Endodermal cell (in vitro differentiated cells): ENCODE data around the gene IGFBP3. TPM values are rescaled to one million over a fixed set of nuclear protein-coding genes. Genes with fewer than 3 reads are reported as not detected.

Experiments
- DNase-seq: peaks from one replicate; pipeline ENCODE4 v3.0.0-alpha.2; 2017
- H3K27ac ChIP-seq: 2 replicates; pipeline ENCODE4 v1.5.1; 2013; ENCODE audit warnings: mild to moderate bottlenecking, low read depth, low read length, moderate library complexity
- H3K27me3 ChIP-seq: 2 replicates; pipeline ENCODE4 v1.6.1; 2013; ENCODE audit warnings: mild to moderate bottlenecking, low read length, moderate library complexity; ENCODE audit not compliant: insufficient read depth, control insufficient read depth, poor library complexity, severe bottlenecking
- H3K36me3 ChIP-seq: 2 replicates; pipeline ENCODE4 v1.7.0; 2013; ENCODE audit warnings: mild to moderate bottlenecking, low read length, moderate library complexity; ENCODE audit not compliant: control insufficient read depth, insufficient read depth
- H3K4me1 ChIP-seq: one replicate; pipeline ENCODE4 v1.7.0; 2013; ENCODE audit warnings: low read length; ENCODE audit not compliant: control insufficient read depth, insufficient read depth
- H3K4me3 ChIP-seq: 2 replicates; pipeline ENCODE4 v1.5.1; 2013; ENCODE audit warnings: mild to moderate bottlenecking, low read length, moderate library complexity
- H3K9ac ChIP-seq: 2 replicates; pipeline ENCODE4 v1.6.1; 2013; ENCODE audit warnings: mild to moderate bottlenecking, low read length, moderate library complexity; ENCODE audit not compliant: poor library complexity, severe bottlenecking; ENCODE audit errors: extremely low read depth
- H3K9me3 ChIP-seq: 2 replicates; pipeline ENCODE4 v1.6.1; 2013; ENCODE audit warnings: mild to moderate bottlenecking, low read length, moderate library complexity; ENCODE audit not compliant: control insufficient read depth
- H3K27ac Mint-ChIP-seq: 2 replicates; pipeline ENCODE4 v1.8.0; 2020; ENCODE audit warnings: mixed read lengths
- H3K27me3 Mint-ChIP-seq: 2 replicates; pipeline ENCODE4 v1.8.0; 2021; ENCODE audit warnings: mild to moderate bottlenecking, mixed read lengths; ENCODE audit not compliant: insufficient read depth
- H3K36me3 Mint-ChIP-seq: 2 replicates; pipeline ENCODE4 v1.8.0; 2020; ENCODE audit warnings: low read depth, mixed read lengths
- H3K4me1 Mint-ChIP-seq: 2 replicates; pipeline ENCODE4 v1.8.0; 2020; ENCODE audit warnings: mixed read lengths
- H3K4me3 Mint-ChIP-seq: 2 replicates; pipeline ENCODE4 v1.8.0; 2020; ENCODE audit warnings: mild to moderate bottlenecking, moderate library complexity, mixed read lengths
- H3K9me3 Mint-ChIP-seq: 2 replicates; pipeline ENCODE4 v1.8.0; 2020; ENCODE audit warnings: mild to moderate bottlenecking, mixed read lengths
- CTCF ChIP-seq: fragments of 200-600 bp; sonication (generic); conservative IDR thresholded peaks from 2 replicates; pipeline ENCODE4 v1.5.0; 2021; ENCODE audit warnings: antibody characterized with exemption, mild to moderate bottlenecking
- WGBS, 2 experiments: methylation state at CpG; one replicate each; pipeline versions ENCODE4 v1.1.5 to v1.1.7; 2013; ENCODE audit warnings: missing lambda C conversion rate in 2 of 2, mixed read lengths in 1 of 2; ENCODE audit not compliant: insufficient coverage in 1 of 2, insufficient read length in 1 of 2; 5-methylcytosine and 5-hydroxymethylcytosine counted together
- total RNA-seq, 2 donors: library from RNA; stranded (reverse); fragmentation: NEBNext Ultra II Directional in 1 of 2; extraction: Animal tissue kit (Norgen Biotek cat#: 25700) in 1 of 2; gene quantifications; 2 replicates in 1 of 2; 3 replicates in 1 of 2; pipeline ENCODE4 v1.2.1, GENCODE V29; 2021

The IGFBP3 gene
- total RNA-seq, 2 donors from 2014 or later: 7.4 to 20.3 TPM

GRCh38 chr7:45889367-45890067 lies 31.6 kb downstream of the IGFBP3 start:
- no peak for TF ChIP-seq CTCF
- Mint-ChIP-seq H3K27me3 (peaks cover 80% of the 10 kb centered on the region), H3K4me3 (peak overlapping the region; percentile 53), H3K36me3 (no peaks in the 10 kb centered on the region), H3K9me3 (no peaks in the 10 kb centered on the region), H3K27ac (no peak overlapping the region), H3K4me1 (peaks cover 8% of the 10 kb centered on the region)
- H3K27me3 ChIP-seq: peaks cover 42% of the 10 kb centered on the region
- no peak overlapping the region for H3K4me3 ChIP-seq
- no peaks in the 10 kb centered on the region for H3K9me3 ChIP-seq
- H3K9ac ChIP-seq: no peak overlapping the region
- no peaks in the 10 kb centered on the region for H3K4me1 ChIP-seq
- no peak overlapping the region for H3K27ac ChIP-seq
- no peaks in the 10 kb centered on the region for H3K36me3 ChIP-seq
- 69 to 90% methylated on average over 2 to 8 of the region's 8 CpGs for WGBS, 2 experiments
- no peak for DNase-seq

- peaks cover 42% of the 10 kb centered on the region for H3K27me3 ChIP-seq
- no peak overlapping the region for H3K9ac ChIP-seq
- Mint-ChIP-seq H3K4me3 (peak overlapping the region; percentile 53), H3K27ac (no peak overlapping the region), H3K36me3 (no peaks in the 10 kb centered on the region), H3K27me3 (peaks cover 77% of the 10 kb centered on the region), H3K4me1 (peaks cover 8% of the 10 kb centered on the region), H3K9me3 (no peaks in the 10 kb centered on the region)
- H3K36me3 ChIP-seq: no peaks in the 10 kb centered on the region
- no peak overlapping the region for H3K27ac ChIP-seq
- no peak for TF ChIP-seq CTCF
- H3K4me1 ChIP-seq: no peaks in the 10 kb centered on the region
- no peaks in the 10 kb centered on the region for H3K9me3 ChIP-seq
- WGBS, 2 experiments: 25 to 28% methylated on average over 5 to 12 of the region's 14 CpGs
- DNase-seq: no peak
- H3K4me3 ChIP-seq: peak overlapping the region; percentile 49
These were observed 32.1 kb downstream of the IGFBP3 start for GRCh38 chr7:45888993-45889366.

GRCh38 chr7:45888185-45888992 lies 32.7 kb downstream of the IGFBP3 start, which contains the start of gene IGFBP1:
TSS of gene IGFBP1 (plus strand) at chr7:45888488. CDS start at chr7:45888653, 165 bp downstream.
- peak; percentile 78 for DNase-seq
- no peaks in the 10 kb centered on the region for H3K9me3 Mint-ChIP-seq
- 14 to 62% methylated on average over 8 to 73 of the region's 73 CpGs for WGBS, 2 experiments
- no peak within 1 kb of the TSS for H3K27ac ChIP-seq
- peaks cover 8% of the 10 kb centered on the region for H3K4me1 Mint-ChIP-seq
- no peak for TF ChIP-seq CTCF
- no peak within 1 kb of the TSS for H3K27ac Mint-ChIP-seq
- peaks cover 71% of the 10 kb centered on the region for H3K27me3 Mint-ChIP-seq
- no peaks in the 10 kb centered on the region for H3K36me3 ChIP-seq
- no peaks in the 10 kb centered on the region for H3K9me3 ChIP-seq
- H3K36me3 Mint-ChIP-seq: no peaks in the 10 kb centered on the region
- no peaks in the 10 kb centered on the region for H3K4me1 ChIP-seq
- H3K4me3 ChIP-seq: peak within 1 kb of the TSS; percentile 49
- H3K4me3 Mint-ChIP-seq: peak within 1 kb of the TSS; percentile 53
- H3K9ac ChIP-seq: no peak within 1 kb of the TSS
- H3K27me3 ChIP-seq: peaks cover 42% of the 10 kb centered on the region
